HG03571 (cell line): ENCODE data around the gene SVEP1.

Experiments
- ATAC-seq: cut with Tn5 transposase; IDR thresholded peaks from one replicate; pipeline ENCODE4 v1.9.1; 2021; ENCODE audit not compliant: unreplicated experiment

Gene SVEP1

GRCh38 chr9:110528645-110529044 lies 50.9 kb downstream of the SVEP1 start:
- no peak for ATAC-seq

- ATAC-seq, result no peak
Observed at GRCh38 chr9:110526426-110526825, 53.1 kb downstream of the SVEP1 start.

- no peak for ATAC-seq
Observed at GRCh38 chr9:110521206-110521605, 58.3 kb downstream of the SVEP1 start.

GRCh38 chr9:110520120-110520701 lies 59.3 kb downstream of the SVEP1 start:
- no peak for ATAC-seq

- ATAC-seq, result no peak
Observed at GRCh38 chr9:110517483-110517882, 62.1 kb downstream of the SVEP1 start.

- ATAC-seq, result no peak
Observed at GRCh38 chr9:110514897-110515296, 64.6 kb downstream of the SVEP1 start.

- ATAC-seq, result no peak
Observed at GRCh38 chr9:110512817-110513216, 66.7 kb downstream of the SVEP1 start.

- ATAC-seq, result no peak
Observed at GRCh38 chr9:110509792-110510191, 69.7 kb downstream of the SVEP1 start.

- no peak for ATAC-seq
Observed at GRCh38 chr9:110502842-110503241, 76.7 kb downstream of the SVEP1 start.

- ATAC-seq, result no peak
Observed at GRCh38 chr9:110499608-110500007, 79.9 kb downstream of the SVEP1 start.

- no peak for ATAC-seq
Observed at GRCh38 chr9:110487196-110487595, 92.3 kb downstream of the SVEP1 start.

GRCh38 chr9:110486218-110486617 lies 93.3 kb downstream of the SVEP1 start:
- ATAC-seq, result no peak

GRCh38 chr9:110479481-110479880 lies 100.1 kb downstream of the SVEP1 start:
- no peak for ATAC-seq

GRCh38 chr9:110476251-110476650 lies 103.3 kb downstream of the SVEP1 start:
- no peak for ATAC-seq

- no peak for ATAC-seq
Observed at GRCh38 chr9:110472111-110472510, 107.4 kb downstream of the SVEP1 start.

GRCh38 chr9:110468950-110469349 lies 110.6 kb downstream of the SVEP1 start:
- ATAC-seq, result no peak

GRCh38 chr9:110465190-110465589 lies 114.4 kb downstream of the SVEP1 start:
- no peak for ATAC-seq

GRCh38 chr9:110464321-110464720 lies 115.2 kb downstream of the SVEP1 start:
- ATAC-seq, result no peak

- no peak for ATAC-seq
Observed at GRCh38 chr9:110463499-110463898, 116.0 kb downstream of the SVEP1 start.

- no peak for ATAC-seq
Observed at GRCh38 chr9:110457245-110457644, 122.3 kb downstream of the SVEP1 start.

- no peak for ATAC-seq
Observed at GRCh38 chr9:110456681-110457080, 122.9 kb downstream of the SVEP1 start.

- no peak for ATAC-seq
Observed at GRCh38 chr9:110455860-110456259, 123.7 kb downstream of the SVEP1 start.

- ATAC-seq, result no peak
Observed at GRCh38 chr9:110452227-110452801, 127.2 kb downstream of the SVEP1 start.
